KOPT-K1 (cell line): Measurements from ENCODE around the gene SEC24D.
"Not testable (repeated sequence)": the region's sequence is repeated elsewhere in the genome, so short reads cannot be mapped to it uniquely, and the experiment has no call there.

Experiments used
- H3K27ac ChIP-seq: fragments of 200-600 bp; sonication (generic); 2 replicates; pipeline ENCODE4 v1.5.1; 2016; ENCODE audit warnings: antibody characterized with exemption, mild to moderate bottlenecking, low read depth, low read length; ENCODE audit not compliant: poor library complexity, severe bottlenecking
- H3K36me3 ChIP-seq: fragments of 200-600 bp; sonication (generic); 2 replicates; pipeline ENCODE4 v1.5.1; 2017; ENCODE audit warnings: antibody characterized with exemption, mild to moderate bottlenecking, low read length, moderate library complexity; ENCODE audit not compliant: insufficient read depth
- H3K9me3 ChIP-seq: fragments of 200-600 bp; sonication (generic); 2 replicates; pipeline ENCODE4 v1.5.1; 2017; ENCODE audit warnings: antibody characterized with exemption, low read length, mild to moderate bottlenecking; ENCODE audit not compliant: insufficient read depth, poor library complexity, severe bottlenecking

Gene SEC24D, protein sequence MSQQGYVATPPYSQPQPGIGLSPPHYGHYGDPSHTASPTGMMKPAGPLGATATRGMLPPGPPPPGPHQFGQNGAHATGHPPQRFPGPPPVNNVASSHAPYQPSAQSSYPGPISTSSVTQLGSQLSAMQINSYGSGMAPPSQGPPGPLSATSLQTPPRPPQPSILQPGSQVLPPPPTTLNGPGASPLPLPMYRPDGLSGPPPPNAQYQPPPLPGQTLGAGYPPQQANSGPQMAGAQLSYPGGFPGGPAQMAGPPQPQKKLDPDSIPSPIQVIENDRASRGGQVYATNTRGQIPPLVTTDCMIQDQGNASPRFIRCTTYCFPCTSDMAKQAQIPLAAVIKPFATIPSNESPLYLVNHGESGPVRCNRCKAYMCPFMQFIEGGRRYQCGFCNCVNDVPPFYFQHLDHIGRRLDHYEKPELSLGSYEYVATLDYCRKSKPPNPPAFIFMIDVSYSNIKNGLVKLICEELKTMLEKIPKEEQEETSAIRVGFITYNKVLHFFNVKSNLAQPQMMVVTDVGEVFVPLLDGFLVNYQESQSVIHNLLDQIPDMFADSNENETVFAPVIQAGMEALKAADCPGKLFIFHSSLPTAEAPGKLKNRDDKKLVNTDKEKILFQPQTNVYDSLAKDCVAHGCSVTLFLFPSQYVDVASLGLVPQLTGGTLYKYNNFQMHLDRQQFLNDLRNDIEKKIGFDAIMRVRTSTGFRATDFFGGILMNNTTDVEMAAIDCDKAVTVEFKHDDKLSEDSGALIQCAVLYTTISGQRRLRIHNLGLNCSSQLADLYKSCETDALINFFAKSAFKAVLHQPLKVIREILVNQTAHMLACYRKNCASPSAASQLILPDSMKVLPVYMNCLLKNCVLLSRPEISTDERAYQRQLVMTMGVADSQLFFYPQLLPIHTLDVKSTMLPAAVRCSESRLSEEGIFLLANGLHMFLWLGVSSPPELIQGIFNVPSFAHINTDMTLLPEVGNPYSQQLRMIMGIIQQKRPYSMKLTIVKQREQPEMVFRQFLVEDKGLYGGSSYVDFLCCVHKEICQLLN

GRCh38 chr4:118835571-118836300, at the start of gene SEC24D:
TSS of gene SEC24D (minus strand) at chr4:118836126. CDS start at chr4:118833696, 2,430 bp downstream.
- Histone ChIP-seq H3K27ac (peak within 1 kb of the TSS; percentile 52), H3K9me3 (no peaks in the 10 kb centered on the region), H3K36me3 (peaks cover 27% of the 10 kb centered on the region)

DNA sequence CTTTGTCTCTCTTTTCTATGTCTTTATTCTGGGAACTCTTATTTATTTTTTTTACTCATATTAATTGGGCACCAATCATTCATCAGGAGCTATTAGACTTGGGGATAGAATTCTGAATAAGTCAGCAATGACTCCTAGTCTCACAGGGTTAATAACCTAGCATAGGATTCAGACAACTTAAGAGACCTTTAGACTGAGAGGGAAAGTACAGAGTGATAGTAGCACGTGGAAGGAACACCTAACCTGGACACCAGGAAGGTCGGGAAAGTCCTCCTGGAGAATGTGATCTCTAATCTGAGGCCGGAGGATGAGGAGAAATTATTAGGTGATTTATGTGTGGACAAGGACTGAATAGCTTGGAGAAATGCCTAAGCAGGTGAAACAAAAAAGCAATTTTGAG, 48.8 kb upstream of the SEC24D start:
- no peak overlapping the region for H3K27ac ChIP-seq
- H3K36me3 ChIP-seq: no peaks in the 10 kb centered on the region
- no peaks in the 10 kb centered on the region for H3K9me3 ChIP-seq

GRCh38 chr4:118883861-118884260, 47.9 kb upstream of the SEC24D start:
- no peaks in the 10 kb centered on the region for H3K36me3 ChIP-seq
- no peaks in the 10 kb centered on the region for H3K9me3 ChIP-seq
- no peak overlapping the region for H3K27ac ChIP-seq

- H3K27ac ChIP-seq: no peak overlapping the region
- H3K36me3 ChIP-seq: no peaks in the 10 kb centered on the region
- H3K9me3 ChIP-seq: peaks cover 4% of the 10 kb centered on the region
These were observed 45.7 kb upstream of the SEC24D start for GRCh38 chr4:118881512-118882146.

- Histone ChIP-seq H3K36me3 (no peaks in the 10 kb centered on the region), H3K9me3 (peaks cover 4% of the 10 kb centered on the region), H3K27ac (no peak overlapping the region)
These were observed 43.5 kb upstream of the SEC24D start for GRCh38 chr4:118879409-118879808.

- not testable (repeated sequence) for H3K36me3 ChIP-seq, H3K9me3 ChIP-seq, H3K27ac ChIP-seq
These were observed 42.6 kb upstream of the SEC24D start for GRCh38 chr4:118878507-118878906.

- Histone ChIP-seq H3K27ac (no peak overlapping the region), H3K9me3 (peaks cover 4% of the 10 kb centered on the region), H3K36me3 (no peaks in the 10 kb centered on the region)
These were observed 41.9 kb upstream of the SEC24D start for GRCh38 chr4:118877797-118878196.

DNA sequence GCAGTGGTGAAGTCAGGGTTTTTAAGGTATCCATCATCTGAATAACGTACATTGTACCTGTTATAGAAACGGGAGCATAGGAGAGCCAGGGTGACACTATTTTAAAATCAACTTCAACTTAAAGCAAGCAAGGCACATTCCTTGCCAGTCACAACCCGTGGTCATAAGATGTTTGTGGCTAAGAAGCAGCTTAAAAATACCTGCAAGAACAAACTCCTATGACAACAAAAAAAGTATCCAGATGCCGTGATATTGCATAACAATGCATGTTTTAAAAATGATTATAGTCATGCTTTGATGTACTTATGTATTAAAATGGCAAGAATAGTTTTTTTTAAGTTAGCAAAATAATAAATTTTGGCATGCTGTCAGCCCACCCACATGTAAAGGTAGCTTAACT, 36.3 kb upstream of the SEC24D start:
- Histone ChIP-seq H3K9me3 (no peaks in the 10 kb centered on the region), H3K27ac (no peak overlapping the region), H3K36me3 (no peaks in the 10 kb centered on the region)

- Histone ChIP-seq H3K36me3 (no peaks in the 10 kb centered on the region), H3K27ac (no peak overlapping the region), H3K9me3 (no peaks in the 10 kb centered on the region)
These were observed 33.9 kb upstream of the SEC24D start for GRCh38 chr4:118869808-118870342.

GRCh38 chr4:118867311-118868067, 31.6 kb upstream of the SEC24D start:
- H3K36me3 ChIP-seq: no peaks in the 10 kb centered on the region
- H3K27ac ChIP-seq: no peak overlapping the region

DNA sequence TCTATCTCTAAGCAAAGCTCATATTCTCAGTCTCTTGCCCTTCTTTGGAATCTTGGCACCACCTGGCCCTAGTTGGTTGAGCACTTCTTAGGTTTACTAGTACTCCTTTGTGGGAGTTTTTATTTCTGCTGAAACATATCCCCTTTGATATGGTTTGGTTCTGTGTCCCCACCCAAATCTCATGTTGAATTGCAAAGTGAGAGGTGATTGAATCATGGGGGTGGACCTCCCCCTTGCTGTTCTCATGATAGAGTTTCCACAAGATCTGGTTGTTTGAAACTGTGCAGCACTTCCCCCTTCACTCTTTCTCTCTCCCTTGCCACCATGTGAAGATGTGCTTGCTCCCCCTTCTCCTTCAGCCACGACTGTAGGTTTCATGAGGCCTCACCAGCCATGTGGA, 30.5 kb upstream of the SEC24D start:
- Histone ChIP-seq H3K9me3 (no peaks in the 10 kb centered on the region), H3K36me3 (no peaks in the 10 kb centered on the region)

More at GRCh38 chr4:118867311-118868067, 31.6 kb upstream of the SEC24D start:
- no peaks in the 10 kb centered on the region for H3K9me3 ChIP-seq

GRCh38 chr4:118865091-118865708, 29.3 kb upstream of the SEC24D start:
- Histone ChIP-seq H3K27ac (no peak overlapping the region), H3K9me3 (no peaks in the 10 kb centered on the region)

More for the DNA sequence above, 30.5 kb upstream of the SEC24D start:
- no peak overlapping the region for H3K27ac ChIP-seq

GRCh38 chr4:118858779-118859178, 22.9 kb upstream of the SEC24D start:
- Histone ChIP-seq H3K9me3 (no peaks in the 10 kb centered on the region), H3K36me3 (no peaks in the 10 kb centered on the region), H3K27ac (no peak overlapping the region)

More at GRCh38 chr4:118865091-118865708, 29.3 kb upstream of the SEC24D start:
- no peaks in the 10 kb centered on the region for H3K36me3 ChIP-seq
